Measurements from ENCODE around the gene MGP.

The MGP gene

DNA sequence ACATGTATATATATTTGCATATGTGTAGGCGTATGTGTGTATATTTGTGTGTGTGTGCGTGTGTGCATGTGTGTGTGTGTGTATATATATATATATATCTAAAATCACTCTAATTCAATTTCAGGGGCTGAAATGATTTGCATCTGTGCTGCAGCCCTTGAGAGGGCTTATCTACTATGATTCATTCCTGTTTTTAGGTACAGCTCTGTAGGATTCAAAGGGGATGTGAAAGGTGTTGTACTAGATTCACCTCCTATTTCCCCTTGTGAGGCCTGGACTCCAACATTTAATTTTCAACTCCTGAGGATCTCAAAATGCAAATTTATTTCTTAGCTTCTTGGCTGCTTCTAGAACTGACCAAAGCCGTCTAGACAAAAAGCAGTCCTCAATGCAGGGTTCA, 41.6 kb upstream of the MGP start:
- no peak overlapping the region for H3K4me3 ChIP-seq (ENCODE audit: low read length)
- TF ChIP-seq, protein P1, sequence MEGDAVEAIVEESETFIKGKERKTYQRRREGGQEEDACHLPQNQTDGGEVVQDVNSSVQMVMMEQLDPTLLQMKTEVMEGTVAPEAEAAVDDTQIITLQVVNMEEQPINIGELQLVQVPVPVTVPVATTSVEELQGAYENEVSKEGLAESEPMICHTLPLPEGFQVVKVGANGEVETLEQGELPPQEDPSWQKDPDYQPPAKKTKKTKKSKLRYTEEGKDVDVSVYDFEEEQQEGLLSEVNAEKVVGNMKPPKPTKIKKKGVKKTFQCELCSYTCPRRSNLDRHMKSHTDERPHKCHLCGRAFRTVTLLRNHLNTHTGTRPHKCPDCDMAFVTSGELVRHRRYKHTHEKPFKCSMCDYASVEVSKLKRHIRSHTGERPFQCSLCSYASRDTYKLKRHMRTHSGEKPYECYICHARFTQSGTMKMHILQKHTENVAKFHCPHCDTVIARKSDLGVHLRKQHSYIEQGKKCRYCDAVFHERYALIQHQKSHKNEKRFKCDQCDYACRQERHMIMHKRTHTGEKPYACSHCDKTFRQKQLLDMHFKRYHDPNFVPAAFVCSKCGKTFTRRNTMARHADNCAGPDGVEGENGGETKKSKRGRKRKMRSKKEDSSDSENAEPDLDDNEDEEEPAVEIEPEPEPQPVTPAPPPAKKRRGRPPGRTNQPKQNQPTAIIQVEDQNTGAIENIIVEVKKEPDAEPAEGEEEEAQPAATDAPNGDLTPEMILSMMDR (conservative IDR thresholded peaks at IDR 0.05; ENCODE audit: low read length): no peak
- DNase-seq (ENCODE audit: low read depth): no peak

DNA sequence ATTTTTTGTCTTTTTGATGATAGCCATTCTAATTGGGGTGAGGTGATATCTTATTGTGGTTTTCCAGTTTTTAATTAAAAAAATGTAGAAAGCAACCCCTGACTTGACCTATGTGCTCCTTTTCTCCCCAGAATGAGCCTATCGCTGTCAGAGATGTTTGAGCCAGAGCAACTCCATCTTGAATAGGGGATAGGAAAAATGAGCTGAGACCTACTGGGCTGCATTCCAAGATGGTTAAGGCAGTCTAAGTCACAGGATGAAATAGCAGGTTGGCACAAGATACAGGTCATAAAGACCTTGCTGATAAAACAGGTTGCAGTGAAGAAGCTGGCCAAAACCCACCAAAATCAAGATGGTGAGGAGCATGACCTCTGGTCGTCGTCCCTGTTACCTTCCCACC, 38.9 kb upstream of the MGP start:
- TF ChIP-seq, protein P1 (conservative IDR thresholded peaks at IDR 0.05; ENCODE audit: low read length): no peak
- H3K4me3 ChIP-seq (ENCODE audit: low read length): no peak overlapping the region
- DNase-seq (ENCODE audit: low read depth): no peak

DNA sequence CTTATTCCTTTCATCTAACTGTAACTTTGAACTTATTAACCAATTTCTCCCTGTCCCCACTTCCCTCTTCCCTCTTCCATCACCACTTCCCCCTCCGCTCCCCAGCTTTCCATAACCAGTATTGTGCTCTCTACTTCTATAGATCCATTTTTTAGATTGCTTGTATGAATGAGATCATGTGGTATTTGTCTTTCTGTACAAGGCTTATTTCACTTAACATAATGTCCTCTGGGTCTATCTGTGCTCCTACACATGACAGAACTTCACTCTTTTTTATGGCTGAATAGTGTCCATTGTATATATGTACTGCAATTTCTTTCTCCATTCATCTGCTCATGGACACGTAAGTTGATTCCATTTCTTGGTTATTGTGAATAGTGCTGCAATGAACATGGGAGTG, 38.3 kb upstream of the MGP start:
- DNase-seq (ENCODE audit: low read depth): no peak
- TF ChIP-seq, protein P1 (conservative IDR thresholded peaks at IDR 0.05; ENCODE audit: low read length): no peak
- H3K4me3 ChIP-seq (ENCODE audit: low read length): no peak overlapping the region

DNA sequence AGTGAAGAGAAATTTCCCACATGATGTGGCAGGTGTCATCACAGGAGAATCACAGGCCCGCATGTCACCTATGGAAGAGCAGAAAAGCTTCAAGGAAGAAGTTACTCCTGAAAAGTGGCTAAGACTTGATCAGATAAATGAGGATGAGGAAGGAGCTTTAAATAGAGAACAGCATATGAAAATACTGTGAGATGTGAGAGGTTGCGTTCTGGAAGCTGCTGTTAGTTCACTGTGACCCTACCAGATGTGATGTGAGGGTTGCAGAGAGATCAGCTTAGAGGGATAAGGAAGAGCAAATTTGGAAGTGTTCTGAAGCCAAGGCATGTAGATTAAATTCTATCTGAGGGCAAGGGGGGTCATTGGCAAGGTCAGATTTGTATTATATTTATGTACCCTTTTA, 35.6 kb upstream of the MGP start:
- no peak for DNase-seq (ENCODE audit: low read depth)
- TF ChIP-seq, protein P1 (conservative IDR thresholded peaks at IDR 0.05; ENCODE audit: low read length): no peak

DNA sequence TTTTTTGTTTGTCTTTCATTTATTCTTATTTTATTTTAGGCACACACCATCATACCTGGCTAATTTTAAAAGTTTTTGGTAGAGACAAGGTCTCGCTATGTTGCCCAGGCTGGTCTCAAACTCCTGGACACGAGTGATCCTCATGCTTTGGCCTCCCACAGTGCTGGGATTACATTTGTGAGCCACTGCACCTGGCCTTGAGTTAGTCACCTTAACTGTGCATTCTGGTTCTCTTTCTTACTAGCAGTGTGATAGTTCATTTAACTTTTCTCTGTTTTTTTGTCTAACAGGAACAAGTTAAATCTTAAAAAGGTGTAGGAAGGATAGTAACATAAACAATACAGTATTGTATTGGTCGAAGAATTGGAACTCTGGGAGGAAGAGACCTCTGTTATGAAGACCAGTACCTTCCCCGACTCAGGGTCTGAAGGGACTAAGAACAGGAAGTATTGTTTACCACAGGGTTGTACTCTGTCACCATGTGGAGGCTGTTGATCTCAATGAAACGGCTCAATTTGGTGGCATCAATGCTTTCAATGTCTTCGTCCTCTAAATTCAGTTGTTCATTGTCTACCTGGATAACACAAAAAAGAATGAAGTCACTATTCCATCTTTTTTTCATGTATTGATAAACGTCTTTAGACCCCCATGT, 34.9 kb upstream of the MGP start:
- no peak overlapping the region for H3K4me3 ChIP-seq (ENCODE audit: low read length)
- no peak for DNase-seq (ENCODE audit: low read depth)
- TF ChIP-seq, protein P1 (conservative IDR thresholded peaks at IDR 0.05; ENCODE audit: low read length): no peak

More for the DNA sequence above, 35.6 kb upstream of the MGP start:
- H3K4me3 ChIP-seq (ENCODE audit: low read length): no peak overlapping the region

DNA sequence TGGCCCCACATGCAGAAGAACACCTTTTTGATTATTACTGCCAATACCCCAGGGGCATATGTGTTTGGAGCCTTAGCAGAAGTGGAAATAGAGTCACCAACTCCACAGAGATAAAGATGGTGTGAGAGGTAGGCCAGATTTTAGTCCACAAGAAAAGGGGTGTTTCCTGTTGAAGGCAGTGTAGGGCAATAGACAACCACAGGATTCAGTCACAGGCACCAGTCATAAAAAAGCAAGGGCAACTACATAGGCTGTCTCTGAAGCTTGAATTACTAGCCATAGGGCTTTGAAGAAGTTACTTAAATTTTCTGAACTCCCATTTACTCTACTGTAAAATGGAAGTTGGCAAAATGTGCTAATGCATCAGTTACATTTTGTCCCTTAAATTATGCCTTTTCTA, 33.8 kb upstream of the MGP start:
- no peak for DNase-seq (ENCODE audit: low read depth)
- H3K4me3 ChIP-seq (ENCODE audit: low read length): no peak overlapping the region
- TF ChIP-seq, protein P1 (conservative IDR thresholded peaks at IDR 0.05; ENCODE audit: low read length): no peak

DNA sequence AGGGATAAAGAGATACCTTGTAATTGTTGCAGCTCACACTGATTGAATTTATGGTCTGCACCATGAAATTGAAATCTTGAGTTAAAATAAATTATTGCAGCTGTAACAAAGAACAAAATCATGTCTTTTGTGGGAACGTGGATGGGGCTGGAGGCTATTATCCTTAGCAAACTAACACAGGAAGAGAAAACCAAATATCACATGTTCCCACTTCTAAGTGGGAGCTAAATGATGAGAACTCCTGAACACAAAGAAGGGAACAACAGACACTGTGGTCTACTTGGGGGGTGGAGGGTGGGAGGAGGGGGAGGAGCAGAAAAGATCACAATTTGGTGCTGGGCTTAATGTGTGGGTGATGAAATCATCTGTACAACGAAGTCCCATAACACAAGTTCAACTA, 30.1 kb upstream of the MGP start:
- TF ChIP-seq, protein P1 (conservative IDR thresholded peaks at IDR 0.05; ENCODE audit: low read length): no peak
- no peak for DNase-seq (ENCODE audit: low read depth)
- H3K4me3 ChIP-seq (ENCODE audit: low read length): no peak overlapping the region
